HepG2 (cell line): Measurements from ENCODE around the gene FUT1. TPM values are rescaled to one million over a fixed set of nuclear protein-coding genes. Genes with fewer than 3 reads are reported as not detected.
A peak's percentile ranks its signal among the peaks of the same experiment; 100 is the strongest.

Experiments used
- ATRX ChIP-seq: sonication (generic); formaldehyde crosslinking; IDR thresholded peaks from 2 replicates; pipeline ENCODE4 v1.4.0; 2020; ENCODE audit warnings: missing genetic modification reagents, borderline replicate concordance
- DNMT1 ChIP-seq: sonication (generic); formaldehyde crosslinking; IDR thresholded peaks from 2 replicates; pipeline ENCODE4 v1.5.1; 2020; ENCODE audit warnings: mild to moderate bottlenecking, missing genetic modification reagents
- FOXO1 ChIP-seq: sonication (generic); formaldehyde crosslinking; IDR thresholded peaks from 2 replicates; pipeline ENCODE4 v1.4.0; 2020; ENCODE audit warnings: missing genetic modification reagents
- HIVEP1 ChIP-seq: sonication (generic); formaldehyde crosslinking; IDR thresholded peaks from 2 replicates; pipeline ENCODE4 v1.4.0; 2020; ENCODE audit warnings: mild to moderate bottlenecking, missing genetic modification reagents
- JUN ChIP-seq: sonication (generic); formaldehyde crosslinking; IDR thresholded peaks from 2 replicates; pipeline ENCODE4 v1.4.0; 2020; ENCODE audit warnings: mild to moderate bottlenecking, missing genetic modification reagents
- PLSCR1 ChIP-seq: sonication (generic); formaldehyde crosslinking; IDR thresholded peaks from 2 replicates; pipeline ENCODE4 v1.5.0; 2020; ENCODE audit warnings: missing genetic modification reagents, mild to moderate bottlenecking, borderline replicate concordance
- SMAD9 ChIP-seq: sonication (generic); formaldehyde crosslinking; IDR thresholded peaks from 2 replicates; pipeline ENCODE4 v1.5.1; 2020; ENCODE audit warnings: mild to moderate bottlenecking, missing genetic modification reagents
- SNAPC4 ChIP-seq: sonication (generic); formaldehyde crosslinking; IDR thresholded peaks from 2 replicates; pipeline ENCODE4 v1.4.0; 2020; ENCODE audit warnings: mild to moderate bottlenecking, missing genetic modification reagents
- ZGPAT ChIP-seq: IDR thresholded peaks from 2 replicates; pipeline ENCODE4 v1.6.1; 2016; ENCODE audit warnings: mild to moderate bottlenecking
- ZMYM3 ChIP-seq: sonication (generic); formaldehyde crosslinking; IDR thresholded peaks from 2 replicates; pipeline ENCODE4 v1.5.1; 2020; ENCODE audit warnings: mild to moderate bottlenecking, missing genetic modification reagents
- ZNF207 ChIP-seq: fragments of 450-650 bp; IDR thresholded peaks from 2 replicates; pipeline ENCODE4 v1.6.1; 2016; ENCODE audit warnings: antibody characterized with exemption, borderline replicate concordance
- ZNF556 ChIP-seq: sonication (generic); formaldehyde crosslinking; IDR thresholded peaks from 2 replicates; pipeline ENCODE4 v1.4.0; 2020; ENCODE audit warnings: mild to moderate bottlenecking, missing genetic modification reagents, borderline replicate concordance
- ZNF629 ChIP-seq: sonication (generic); formaldehyde crosslinking; conservative IDR thresholded peaks from 2 replicates; pipeline ENCODE4 v1.5.0; 2020; ENCODE audit warnings: missing genetic modification reagents
- ZNF687 ChIP-seq: sonication (generic); formaldehyde crosslinking; IDR thresholded peaks from 2 replicates; pipeline ENCODE4 v1.5.1; 2020; ENCODE audit warnings: mild to moderate bottlenecking, missing genetic modification reagents, moderate library complexity
- ZNF879 ChIP-seq: sonication (generic); formaldehyde crosslinking; IDR thresholded peaks from 2 replicates; pipeline ENCODE4 v1.8.1; 2023; ENCODE audit warnings: missing genetic modification reagents
- polyA plus RNA-seq, 8 experiments: library from polyadenylated mRNA; depleted of rRNA in 3 of 8; stranded (reverse) in 7 of 8; unstranded in 1 of 8; fragments of >200 nt; fragmentation: Illumina TruSeq in 4 of 8; extraction: Trizol in 4 of 8; gene quantifications; 2 replicates each; pipeline versions ENCODE4 v1.2.1 to v1.2.3, GENCODE V29; 2011 to 2016; ENCODE audit warnings: low read depth in 4 of 8, missing spikeins in 1 of 8, mixed read lengths in 1 of 8; ENCODE audit not compliant: insufficient read depth in 1 of 8
- total RNA-seq, 5 experiments: library from RNA; depleted of rRNA; stranded (reverse); fragments of >200 nt; fragmentation: Illumina TruSeq; extraction: Trizol; gene quantifications; 2 replicates each; pipeline ENCODE4 v1.2.3, GENCODE V29; 2016; ENCODE audit warnings: low read depth in 1 of 5
- TF ChIP-seq, protein P1 (sequence below): sonication (generic); formaldehyde crosslinking; IDR thresholded peaks from 2 replicates; pipeline ENCODE4 v1.8.0; 2022; ENCODE audit warnings: mild to moderate bottlenecking, missing genetic modification reagents

The FUT1 gene
- total and polyA plus RNA-seq, 2 of the 13 experiments (the other 11 are each of a cell fraction or from before 2014, with no cell fraction given): 0.07 to 1.1 TPM

DNA sequence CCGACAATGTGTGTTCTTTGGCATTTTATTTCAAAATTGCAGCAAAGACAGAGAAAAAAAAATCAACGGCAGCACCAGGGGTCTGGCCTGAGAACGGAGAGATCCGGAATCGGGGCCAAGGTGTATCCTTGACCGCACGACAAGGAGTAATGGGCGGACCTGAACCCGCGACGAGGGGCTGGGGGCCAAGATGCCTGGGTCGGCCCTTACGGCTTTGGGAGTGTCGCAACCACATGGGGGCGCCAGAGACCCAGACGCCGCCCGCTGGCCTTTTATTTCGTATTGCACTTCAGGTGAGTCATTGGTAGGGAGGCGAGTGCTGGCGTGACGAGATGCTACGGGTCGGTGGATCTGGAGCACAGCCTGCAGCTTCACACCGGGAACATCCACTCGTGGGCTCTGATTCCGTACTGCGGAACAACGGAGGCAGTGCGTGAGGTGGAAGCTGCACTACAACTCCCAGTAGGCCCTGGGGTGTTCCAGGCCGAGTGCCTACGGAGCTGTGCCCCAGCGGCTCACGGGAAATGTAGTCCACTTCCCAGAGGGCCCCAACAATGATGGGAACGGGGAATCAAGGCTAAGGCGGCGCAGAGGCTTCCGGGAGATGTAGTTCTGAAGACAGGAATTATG is 42.7 kb upstream of the FUT1 start (continued):
- TF ChIP-seq, protein P1, sequence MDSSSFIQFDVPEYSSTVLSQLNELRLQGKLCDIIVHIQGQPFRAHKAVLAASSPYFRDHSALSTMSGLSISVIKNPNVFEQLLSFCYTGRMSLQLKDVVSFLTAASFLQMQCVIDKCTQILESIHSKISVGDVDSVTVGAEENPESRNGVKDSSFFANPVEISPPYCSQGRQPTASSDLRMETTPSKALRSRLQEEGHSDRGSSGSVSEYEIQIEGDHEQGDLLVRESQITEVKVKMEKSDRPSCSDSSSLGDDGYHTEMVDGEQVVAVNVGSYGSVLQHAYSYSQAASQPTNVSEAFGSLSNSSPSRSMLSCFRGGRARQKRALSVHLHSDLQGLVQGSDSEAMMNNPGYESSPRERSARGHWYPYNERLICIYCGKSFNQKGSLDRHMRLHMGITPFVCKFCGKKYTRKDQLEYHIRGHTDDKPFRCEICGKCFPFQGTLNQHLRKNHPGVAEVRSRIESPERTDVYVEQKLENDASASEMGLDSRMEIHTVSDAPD (CRISPR knock-in tag): no peak
- no peak for TF ChIP-seq HIVEP1
- no peak for TF ChIP-seq SMAD9 (CRISPR knock-in tag)
- no peak for TF ChIP-seq SNAPC4 (CRISPR knock-in tag)
- no peak for TF ChIP-seq DNMT1 (CRISPR knock-in tag)
- TF ChIP-seq PLSCR1 (CRISPR knock-in tag): no peak
- TF ChIP-seq ZNF556 (CRISPR knock-in tag): 0 out of 2 replicates have a peak, but pooled peaks have one; percentile 28
- TF ChIP-seq ZGPAT: peak; percentile 63
- TF ChIP-seq ZNF207: no peak
- no peak for TF ChIP-seq ATRX (CRISPR knock-in tag)
- TF ChIP-seq ZNF879: no peak
- peak; percentile 57; the same call in 1 of the 2 replicates for TF ChIP-seq ZMYM3 (CRISPR knock-in tag)
- peak; percentile 66 for TF ChIP-seq ZNF687 (CRISPR knock-in tag)
- TF ChIP-seq ZNF629 (CRISPR knock-in tag): no peak
- TF ChIP-seq JUN (CRISPR knock-in tag): 0 out of 2 replicates have a peak, but pooled peaks have one; percentile 31
- TF ChIP-seq FOXO1: peak; percentile 57; the same call in 1 of the 2 replicates
